Loucy (cell line): ENCODE data around the gene CD3G.
"Not testable (repeated sequence)": the region's sequence is repeated elsewhere in the genome, so short reads cannot be mapped to it uniquely, and the experiment has no call there.

Experiments
- H2AFZ ChIP-seq: fragments of 200-600 bp; sonication (generic); 2 replicates; pipeline ENCODE4 v1.6.0; 2016; ENCODE audit warnings: antibody characterized with exemption, mild to moderate bottlenecking, low read length, moderate library complexity
- H3F3A ChIP-seq: fragments of 200-600 bp; 2 replicates; pipeline ENCODE4 v1.6.0; 2016; ENCODE audit warnings: antibody characterized with exemption, low read depth, mild to moderate bottlenecking
- H3K27me3 ChIP-seq: fragments of 200-600 bp; sonication (generic); 2 replicates; pipeline ENCODE4 v1.6.1; 2014; ENCODE audit warnings: low read length, mild to moderate bottlenecking; ENCODE audit not compliant: insufficient read depth, poor library complexity, severe bottlenecking
- H3K36me3 ChIP-seq: fragments of 200-600 bp; sonication (generic); 2 replicates; pipeline ENCODE4 v1.6.1; 2016; ENCODE audit warnings: low read length; ENCODE audit not compliant: insufficient read depth
- H3K4me1 ChIP-seq: fragments of 200-600 bp; sonication (generic); 2 replicates; pipeline ENCODE4 v1.5.1; 2014; ENCODE audit warnings: low read length, mild to moderate bottlenecking; ENCODE audit not compliant: insufficient read depth, poor library complexity, severe bottlenecking
- H3K4me2 ChIP-seq: fragments of 200-600 bp; sonication (generic); 2 replicates; pipeline ENCODE4 v1.6.0; 2014; ENCODE audit warnings: antibody characterized with exemption, low read length, low read depth, mild to moderate bottlenecking; ENCODE audit not compliant: poor library complexity, severe bottlenecking
- H3K4me3 ChIP-seq: fragments of 200-600 bp; sonication (generic); 2 replicates; pipeline ENCODE4 v1.5.1; 2014; ENCODE audit warnings: low read length, mild to moderate bottlenecking, mixed read lengths; ENCODE audit not compliant: poor library complexity, severe bottlenecking
- H3K79me2 ChIP-seq: fragments of 200-600 bp; sonication (generic); 2 replicates; pipeline ENCODE4 v1.6.1; 2014; ENCODE audit warnings: low read length; ENCODE audit not compliant: insufficient read depth
- H3K9ac ChIP-seq: fragments of 200-600 bp; sonication (generic); 2 replicates; pipeline ENCODE4 v1.6.0; 2014; ENCODE audit warnings: mild to moderate bottlenecking, low read depth, low read length, moderate library complexity; ENCODE audit not compliant: poor library complexity, severe bottlenecking
- H3K9me2 ChIP-seq: fragments of 200-600 bp; sonication (generic); replicated peaks from 2 replicates; pipeline ENCODE4 v1.6.1; 2016; ENCODE audit warnings: low read depth, low read length, mixed read lengths
- H3K9me3 ChIP-seq: fragments of 200-600 bp; sonication (generic); 2 replicates; pipeline ENCODE4 v1.6.1; 2014; ENCODE audit warnings: mild to moderate bottlenecking, antibody characterized with exemption, low read length, low read depth; ENCODE audit not compliant: insufficient read depth
- H4K20me1 ChIP-seq: fragments of 200-600 bp; sonication (generic); 2 replicates; pipeline ENCODE4 v1.6.0; 2014; ENCODE audit warnings: antibody characterized with exemption, low read length, mild to moderate bottlenecking; ENCODE audit not compliant: insufficient read depth, poor library complexity, severe bottlenecking
- CTCF ChIP-seq: fragments of 200-600 bp; sonication (generic); conservative IDR thresholded peaks from 2 replicates; pipeline ENCODE4 v1.5.1; 2014; ENCODE audit warnings: mild to moderate bottlenecking, antibody characterized with exemption, low read length
- EZH2phosphoT487 ChIP-seq: fragments of 200-600 bp; IDR thresholded peaks from 2 replicates; pipeline ENCODE4 v1.6.1; 2018; ENCODE audit warnings: antibody characterized with exemption, mild to moderate bottlenecking, moderate library complexity, borderline replicate concordance

The CD3G gene

DNA sequence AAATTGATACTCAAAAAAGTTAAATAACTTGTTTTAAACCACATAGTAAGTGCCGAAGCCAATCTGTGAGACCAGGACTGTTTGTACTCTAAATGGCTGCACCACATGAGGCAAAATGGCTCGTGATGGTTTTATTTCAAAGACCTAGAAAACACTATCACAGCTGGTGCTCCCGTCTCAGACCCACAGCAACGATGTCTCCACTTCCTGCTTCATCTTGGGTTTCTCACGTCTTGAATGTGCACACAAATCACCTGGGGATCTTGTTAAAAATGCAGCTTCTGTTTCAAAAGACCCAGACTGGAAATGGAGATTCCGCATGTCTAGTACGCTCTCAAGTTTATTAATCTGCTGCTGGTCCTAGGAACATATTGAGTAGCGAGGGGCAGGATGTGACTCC lies 38.4 kb upstream of the CD3G start:
- Histone ChIP-seq H3K9me2 (no peaks in the 10 kb centered on the region), H3K36me3 (peaks cover 14% of the 10 kb centered on the region; the same call in 1 of the 2 replicates), H3K9ac (peak overlapping the region; percentile 98), H3K79me2 (peaks cover 85% of the 10 kb centered on the region), H3K27me3 (no peaks in the 10 kb centered on the region), H3K4me1 (peaks cover 55% of the 10 kb centered on the region), H3F3A (0 out of 2 replicates have a peak, but pooled peaks cover 4% of the 10 kb centered on the region), H3K4me2 (peak overlapping the region; percentile 89), H2AFZ (no peak overlapping the region), H3K4me3 (peak overlapping the region; percentile 87), H3K9me3 (no peaks in the 10 kb centered on the region), H4K20me1 (peaks cover 10% of the 10 kb centered on the region)
- TF ChIP-seq EZH2phosphoT487 (no peak), CTCF (no peak)

DNA sequence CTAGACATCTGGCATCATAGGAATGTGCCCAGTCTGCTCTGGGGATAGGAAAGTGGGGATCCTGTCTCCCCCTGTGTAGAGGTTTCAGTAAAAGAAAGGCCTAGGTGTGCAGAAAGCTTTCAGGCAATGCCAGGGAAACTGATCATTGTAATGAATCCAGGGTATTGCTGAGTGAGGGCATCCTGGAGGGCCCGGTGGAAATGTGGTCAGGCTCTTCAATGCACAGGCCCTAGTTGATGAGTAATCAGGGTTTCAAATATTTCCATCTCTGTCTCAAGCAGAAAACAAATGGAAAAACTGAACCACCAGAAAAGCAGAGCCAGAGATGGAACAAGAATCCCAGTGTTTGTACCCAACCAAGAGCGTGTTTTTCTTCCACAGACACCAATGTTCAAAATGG lies 37.6 kb upstream of the CD3G start:
- Histone ChIP-seq H3K4me2 (peak overlapping the region; percentile 89), H3K36me3 (peaks cover 19% of the 10 kb centered on the region; the same call in 1 of the 2 replicates), H3K9me3 (no peaks in the 10 kb centered on the region), H3K9ac (peak overlapping the region; percentile 98), H3F3A (peaks cover 4% of the 10 kb centered on the region; the same call in 1 of the 2 replicates), H2AFZ (no peak overlapping the region), H3K27me3 (no peaks in the 10 kb centered on the region), H3K4me3 (peak overlapping the region; percentile 87), H4K20me1 (peaks cover 18% of the 10 kb centered on the region), H3K4me1 (peaks cover 58% of the 10 kb centered on the region), H3K9me2 (no peaks in the 10 kb centered on the region), H3K79me2 (peaks cover 93% of the 10 kb centered on the region)
- TF ChIP-seq EZH2phosphoT487 = no peak
- no peak for TF ChIP-seq CTCF

DNA sequence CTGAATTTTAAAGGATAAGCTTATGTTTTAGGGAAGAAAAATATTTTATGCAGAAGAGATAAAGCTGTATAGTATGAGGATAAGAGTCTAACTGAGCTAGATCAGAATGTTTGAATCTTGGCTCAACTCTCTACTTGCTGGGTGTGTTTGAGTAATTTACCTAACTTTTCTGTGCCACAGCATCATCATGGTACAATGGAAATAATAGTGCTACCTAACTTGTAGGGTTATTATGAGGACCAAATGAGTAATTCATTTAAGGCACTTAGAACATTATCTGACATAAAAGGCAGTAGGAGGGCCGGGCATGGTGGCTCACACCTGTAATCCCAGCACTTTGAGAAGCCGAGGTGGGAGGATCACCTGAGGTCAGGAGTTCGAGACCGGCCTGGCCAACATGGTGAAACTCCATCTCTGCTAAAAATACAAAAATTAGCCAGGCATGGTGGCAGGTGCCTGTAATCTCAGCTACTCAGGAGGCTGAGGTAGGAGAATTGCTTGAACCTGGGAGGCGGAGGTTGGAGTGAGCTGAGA lies 35.1 kb upstream of the CD3G start:
- Histone ChIP-seq H3K4me1 (peaks cover 58% of the 10 kb centered on the region), H3K36me3 (peaks cover 44% of the 10 kb centered on the region; the same call in 1 of the 2 replicates)

GRCh38 chr11:118310271-118310670 lies 33.9 kb upstream of the CD3G start:
- H4K20me1 ChIP-seq = peaks cover 27% of the 10 kb centered on the region

More for the DNA sequence above, 35.1 kb upstream of the CD3G start:
- not testable (repeated sequence) for H3K9ac ChIP-seq, H2AFZ ChIP-seq, H3K27me3 ChIP-seq, H3F3A ChIP-seq, H3K9me2 ChIP-seq, H3K4me3 ChIP-seq, H3K9me3 ChIP-seq
- Histone ChIP-seq H3K4me2 (peak overlapping the region; percentile 89), H3K79me2 (peaks cover 92% of the 10 kb centered on the region), H4K20me1 (peaks cover 27% of the 10 kb centered on the region)

More at GRCh38 chr11:118310271-118310670, 33.9 kb upstream of the CD3G start:
- no peaks in the 10 kb centered on the region for H3K9me3 ChIP-seq
- H3K9me2 ChIP-seq = no peaks in the 10 kb centered on the region
- H2AFZ ChIP-seq = no peak overlapping the region
- H3K9ac ChIP-seq = no peak overlapping the region
- H3K4me2 ChIP-seq = no peak overlapping the region
- H3K79me2 ChIP-seq = peaks cover 80% of the 10 kb centered on the region
- H3K4me1 ChIP-seq = peaks cover 63% of the 10 kb centered on the region
- no peak overlapping the region for H3K4me3 ChIP-seq
- peaks cover 4% of the 10 kb centered on the region; the same call in 1 of the 2 replicates for H3F3A ChIP-seq
- peaks cover 54% of the 10 kb centered on the region for H3K36me3 ChIP-seq
- H3K27me3 ChIP-seq = no peaks in the 10 kb centered on the region
- TF ChIP-seq CTCF (no peak), EZH2phosphoT487 (no peak)
